IMR-90 (cell line): Measurements from ENCODE around the gene ATP1A4. TPM values are rescaled to one million over a fixed set of nuclear protein-coding genes. Genes with fewer than 3 reads are reported as not detected.

Experiments
- ATAC-seq: fragments of 200-7000 bp; cut with Tn5 transposase; 2 replicates; pipeline ENCODE4 v1.9.1; 2020; ENCODE audit warnings: low read depth, mild to moderate bottlenecking, moderate library complexity
- BruUV-seq: library from RNA; stranded (reverse); fragments of 400-500 nt; replicated peaks from 2 replicates; lab custom pipeline; 2021; lab: Mats Ljungman, UMichigan
- CTCF ChIA-PET: fragments of 300-600 bp; formaldehyde crosslinking; extraction: SDS; loops from one replicate; lab custom pipeline; 2021; ENCODE audit warnings: antibody characterized with exemption; lab: Yijun Ruan, JAX
- POLR2A ChIA-PET: fragments of 300-600 bp; sonication (Branson Sonifier 250); formaldehyde crosslinking; loops from one replicate; lab custom pipeline; 2022; ENCODE audit warnings: antibody characterized with exemption; ENCODE audit not compliant: unreplicated experiment; lab: Charles Lee
- DNase-seq: peaks from one replicate; pipeline ENCODE4 v3.0.0; 2013
- H2AFZ ChIP-seq: replicated peaks from 2 replicates; pipeline ENCODE3; 2013; ENCODE audit warnings: low read length, mild to moderate bottlenecking; ENCODE audit not compliant: poor library complexity
- H2AK5ac ChIP-seq: 2 replicates; pipeline ENCODE4 v1.6.1; 2013; ENCODE audit warnings: low read depth, low read length, inconsistent platforms
- H2AK9ac ChIP-seq: replicated peaks from 2 replicates; pipeline ENCODE3; 2013; ENCODE audit warnings: mild to moderate bottlenecking, low read depth, low read length, moderate library complexity; ENCODE audit not compliant: poor library complexity
- H2BK120ac ChIP-seq: 2 replicates; pipeline ENCODE4 v1.6.1; 2013; ENCODE audit warnings: low read depth, low read length, inconsistent platforms
- H2BK15ac ChIP-seq: 3 replicates; pipeline ENCODE4 v1.6.1; 2013; ENCODE audit warnings: low read depth, low read length, inconsistent platforms
- H2BK20ac ChIP-seq: 2 replicates; pipeline ENCODE4 v1.6.1; 2013; ENCODE audit warnings: low read depth, mild to moderate bottlenecking, inconsistent platforms, low read length, moderate library complexity
- H2BK5ac ChIP-seq: 2 replicates; pipeline ENCODE4 v1.6.1; 2013; ENCODE audit warnings: mild to moderate bottlenecking, low read depth, low read length, inconsistent platforms; ENCODE audit not compliant: poor library complexity, severe bottlenecking
- H3K14ac ChIP-seq: replicated peaks from 2 replicates; pipeline ENCODE4 v1.6.1; 2013; ENCODE audit warnings: low read depth, low read length, inconsistent platforms
- H3K18ac ChIP-seq: 2 replicates; pipeline ENCODE4 v1.6.1; 2013; ENCODE audit warnings: low read depth, low read length, control low read depth
- H3K23ac ChIP-seq: 2 replicates; pipeline ENCODE4 v1.6.1; 2013; ENCODE audit warnings: low read depth, low read length, inconsistent platforms
- H3K27ac ChIP-seq: 2 replicates; pipeline ENCODE4 v1.5.1; 2013; ENCODE audit warnings: mild to moderate bottlenecking, control low read depth, low read length; ENCODE audit not compliant: insufficient read depth
- H3K27me3 ChIP-seq: 2 replicates; pipeline ENCODE4 v1.6.1; 2013; ENCODE audit warnings: low read length; ENCODE audit not compliant: control insufficient read depth, insufficient read depth
- H3K36me3 ChIP-seq: 2 replicates; pipeline ENCODE4 v1.6.1; 2013; ENCODE audit warnings: low read length, mixed read lengths; ENCODE audit not compliant: control insufficient read depth, insufficient read depth
- H3K4ac ChIP-seq: 2 replicates; pipeline ENCODE4 v1.6.1; 2013; ENCODE audit warnings: low read depth, low read length, inconsistent platforms
- H3K4me1 ChIP-seq: 2 replicates; pipeline ENCODE4 v1.6.1; 2013; ENCODE audit warnings: low read length, mixed read lengths; ENCODE audit not compliant: control insufficient read depth, insufficient read depth
- H3K4me2 ChIP-seq: 2 replicates; pipeline ENCODE4 v1.6.1; 2013; ENCODE audit warnings: low read depth, mild to moderate bottlenecking, control low read depth, low read length, moderate library complexity
- H3K4me3 ChIP-seq: 2 replicates; pipeline ENCODE4 v1.5.1; 2013; ENCODE audit warnings: low read depth, mild to moderate bottlenecking, control low read depth, low read length, moderate library complexity; ENCODE audit not compliant: insufficient read depth
- H3K56ac ChIP-seq: 2 replicates; pipeline ENCODE4 v1.6.1; 2013; ENCODE audit warnings: low read length, inconsistent platforms; ENCODE audit not compliant: insufficient read depth; ENCODE audit errors: extremely low read depth
- H3K79me1 ChIP-seq, 2 experiments: 2 replicates each; pipeline ENCODE4 v1.6.1; 2013; ENCODE audit warnings: low read length in 2 of 2, inconsistent platforms in 1 of 2, low read depth in 1 of 2
- H3K9ac ChIP-seq: 2 replicates; pipeline ENCODE4 v1.6.1; 2013; ENCODE audit warnings: low read depth, low read length, control low read depth
- H3K9me1 ChIP-seq: 2 replicates; pipeline ENCODE4 v1.6.1; 2013; ENCODE audit warnings: low read length, inconsistent platforms; ENCODE audit not compliant: insufficient read depth
- H3K9me3 ChIP-seq: 2 replicates; pipeline ENCODE4 v1.6.1; 2013; ENCODE audit warnings: low read length; ENCODE audit not compliant: control insufficient read depth, insufficient read depth
- H4K20me1 ChIP-seq: 2 replicates; pipeline ENCODE4 v1.6.1; 2013; ENCODE audit warnings: low read length, inconsistent platforms; ENCODE audit not compliant: insufficient read depth
- H4K5ac ChIP-seq: 2 replicates; pipeline ENCODE4 v1.6.1; 2013; ENCODE audit warnings: mild to moderate bottlenecking, low read depth, low read length, control low read depth
- H4K8ac ChIP-seq, 2 experiments: 2 replicates each; pipeline ENCODE4 v1.6.1; 2013; ENCODE audit warnings: low read depth in 2 of 2, low read length in 2 of 2, control low read depth in 1 of 2, inconsistent platforms in 1 of 2
- H4K91ac ChIP-seq: 2 replicates; pipeline ENCODE4 v1.6.1; 2013; ENCODE audit warnings: low read depth, low read length, inconsistent platforms; ENCODE audit not compliant: insufficient read depth
- BHLHE40 ChIP-seq: fragments of 150-350 bp; IDR thresholded peaks from 2 replicates; pipeline ENCODE4 v1.6.1; 2016; ENCODE audit warnings: mild to moderate bottlenecking, low read depth, low read length
- WGBS, 2 experiments: methylation state at CpG; one replicate each; pipeline versions ENCODE4 v1.1.5 to v1.1.7; 2013; ENCODE audit warnings: missing lambda C conversion rate in 2 of 2; ENCODE audit not compliant: insufficient read length in 1 of 2; ENCODE audit errors: extremely low coverage in 2 of 2; 5-methylcytosine and 5-hydroxymethylcytosine counted together
- dilution Hi-C: fragments of 300-500 bp; cut with HindIII; formaldehyde crosslinking; loops from one replicate; pipeline ENCODE4 v1.14.3; 2018; ENCODE audit warnings: low sequenced_read_pairs; ENCODE audit not compliant: unreplicated experiment
- in situ Hi-C: fragments of 300-500 bp; cut with MboI; formaldehyde crosslinking; loops from 3 replicates; pipeline ENCODE4 v1.14.3; 2019; ENCODE audit warnings: low sequenced_read_pairs, inconsistent platforms, mixed read lengths
- intact Hi-C: fragments of 100-400 bp; cut with micrococcal nuclease; formaldehyde crosslinking; loops from 2 replicates; pipeline ENCODE4 v1.10.0; 2022
- polyA plus RNA-seq, 3 experiments: library from polyadenylated mRNA; depleted of rRNA; stranded (reverse); fragments of >200 nt; gene quantifications; 2 replicates each; pipeline ENCODE4 v1.2.3, GENCODE V29; 2012; ENCODE audit warnings: low replicate concordance in 1 of 3
- total RNA-seq: library from RNA; depleted of rRNA; stranded (reverse); fragments of >200 nt; gene quantifications from 2 replicates; pipeline ENCODE4 v1.2.3, GENCODE V29; 2012

The ATP1A4 gene
- total and polyA plus RNA-seq, 2 of the 4 experiments (the other 2 are of a cell fraction) = not detected

DNA sequence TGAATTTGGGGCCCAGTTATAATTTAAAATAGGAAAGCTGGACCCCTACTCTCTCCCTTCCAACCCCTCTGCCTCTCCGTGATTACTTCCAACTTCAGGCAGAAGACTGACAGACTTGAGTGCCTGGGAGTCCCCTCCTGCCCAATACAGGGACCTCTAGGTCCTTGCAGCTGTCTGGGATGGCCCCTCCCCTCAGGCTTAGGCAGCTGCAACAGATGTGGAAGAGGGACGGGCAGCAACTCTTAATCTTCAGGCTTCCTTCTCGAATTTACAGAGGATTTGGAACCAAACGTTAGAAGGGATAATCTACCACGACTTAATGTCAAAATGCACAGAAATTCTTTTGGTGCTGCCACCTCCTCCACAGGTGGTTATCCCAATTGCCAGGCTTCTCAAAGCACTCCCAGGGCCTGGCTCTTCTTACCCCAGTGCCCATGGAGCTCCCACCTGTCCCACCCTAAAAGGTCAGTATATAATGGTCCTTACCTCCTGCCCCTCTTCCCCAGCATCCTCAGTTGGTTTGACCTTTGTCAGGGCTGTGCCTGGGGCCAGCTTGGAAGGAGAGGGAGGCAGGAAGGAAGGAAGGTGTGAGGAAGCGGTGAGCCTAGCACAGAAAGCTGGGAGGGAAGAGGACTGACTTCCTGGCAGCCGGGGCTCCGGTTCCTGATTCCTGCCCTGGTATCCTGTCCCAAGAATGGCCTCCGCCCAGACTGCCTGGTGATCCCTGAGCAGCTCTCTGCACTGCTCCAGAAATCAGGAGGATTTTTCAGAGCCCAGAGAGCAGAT, 56.6 kb downstream of the ATP1A4 start:
- dilution Hi-C loops = no loop called here

More for the DNA sequence above, 56.6 kb downstream of the ATP1A4 start:
- BruUV-seq = TSS peak; percentile 24
- ATAC-seq = no peak
- peaks cover 34 to 82% of the 10 kb centered on the region in 2 experiments for H3K79me1 ChIP-seq
- ChIA-PET POLR2A (no interaction called here), CTCF (interaction anchor here (1.0 to 3.0 kb wide), 2 partner anchors 15 kb away, joined by 5 to 10 read pairs; no protein-coding TSS in a partner anchor)
- H2AK5ac ChIP-seq = peak overlapping the region; percentile 54; the same call in 1 of the 2 replicates
- H2BK120ac ChIP-seq = 0 out of 2 replicates have a peak overlapping the region, but pooled peaks have one; percentile 17
- H3K56ac ChIP-seq = no peak overlapping the region
- TF ChIP-seq BHLHE40 = no peak
- H3K4me2 ChIP-seq = peak overlapping the region; percentile 10; the same call in 1 of the 2 replicates
- H4K91ac ChIP-seq = 0 out of 2 replicates have a peak overlapping the region, but pooled peaks have one; percentile 25
- H3K27ac ChIP-seq = peak overlapping the region; percentile 39; the same call in 1 of the 2 replicates
- peak overlapping the region; percentile 92 for H2BK5ac ChIP-seq
- intact Hi-C loops = no loop called here
- no peak overlapping the region for H2BK20ac ChIP-seq
- no peak overlapping the region for H3K18ac ChIP-seq
- in situ Hi-C loops = no loop called here
- H3K23ac ChIP-seq = peak overlapping the region; percentile 82
- H3K4me1 ChIP-seq = peaks cover 44% of the 10 kb centered on the region
- H4K20me1 ChIP-seq = peaks cover 68% of the 10 kb centered on the region
- no peak overlapping the region; the same call in 1 of the 2 replicates for H3K9ac ChIP-seq
- H2AK9ac ChIP-seq = peak overlapping the region; percentile 60
- peak overlapping the region; percentile 25 for H3K14ac ChIP-seq
- H3K27me3 ChIP-seq = no peaks in the 10 kb centered on the region
- no peak overlapping the region for H4K5ac ChIP-seq
- peak overlapping the region; percentile 10 to 21; a peak in 2 of 4 replicates for H4K8ac ChIP-seq
- peak overlapping the region; percentile 57 for H3K4ac ChIP-seq
- no peak overlapping the region for H2AFZ ChIP-seq
- no peak overlapping the region for H2BK15ac ChIP-seq
- DNase-seq = no peak
- no peak overlapping the region for H3K4me3 ChIP-seq
- peaks cover 51% of the 10 kb centered on the region for H3K9me1 ChIP-seq
- WGBS, 2 experiments = 40% methylated on average over 1 of the region's 9 CpGs; no CpG with 5 or more reads in 1 of the 2 experiments
- H3K36me3 ChIP-seq = peaks cover 49% of the 10 kb centered on the region
- H3K9me3 ChIP-seq = no peaks in the 10 kb centered on the region
